Vagina (tissue), 2 donors: ENCODE results near the gene LTBP3. TPM values are rescaled to one million over a fixed set of nuclear protein-coding genes. Genes with fewer than 3 reads are reported as not detected.

Experiments
- DNase-seq, 2 donors: peaks; one replicate each; pipeline ENCODE4 v3.0.0-alpha.2; 2017; ENCODE audit errors: extremely low spot score in 2 of 2
- H3K27ac ChIP-seq: fragments of 200-600 bp; sonication (generic); one replicate; pipeline ENCODE4 v1.5.1; 2019
- H3K27me3 ChIP-seq: fragments of 200-600 bp; sonication (generic); one replicate; pipeline ENCODE4 v1.5.1; 2019
- H3K36me3 ChIP-seq, 2 donors: fragments of 200-600 bp; sonication (generic); one replicate each; pipeline ENCODE4 v1.5.1; 2017 to 2019
- H3K4me1 ChIP-seq: fragments of 200-600 bp; sonication (generic); one replicate; pipeline ENCODE4 v1.5.1; 2019
- H3K4me3 ChIP-seq, 2 donors: fragments of 200-600 bp; sonication (generic); 1 replicate in 1 of 2; 2 replicates in 1 of 2; pipeline ENCODE4 v1.5.1; 2016 to 2019
- H3K9me3 ChIP-seq: fragments of 200-600 bp; sonication (generic); one replicate; pipeline ENCODE4 v1.5.1; 2019
- POLR2A ChIP-seq, 2 donors: fragments of 450-650 bp; IDR thresholded peaks; one replicate each; pipeline ENCODE4 v1.6.1; 2017; ENCODE audit warnings: antibody characterized with exemption in 2 of 2, mild to moderate bottlenecking in 2 of 2, moderate library complexity in 2 of 2
- POLR2AphosphoS5 ChIP-seq, 2 donors: sonication (generic); formaldehyde crosslinking; IDR thresholded peaks; one replicate each; pipeline ENCODE4 v1.9.0; 2017; ENCODE audit warnings: antibody characterized with exemption in 2 of 2, mild to moderate bottlenecking in 2 of 2, low read depth in 1 of 2; ENCODE audit not compliant: insufficient read depth in 1 of 2
- intact Hi-C: fragments of 100-400 bp; cut with DNase I; formaldehyde crosslinking; loops from one replicate; pipeline ENCODE4 v1.15.1; 2023
- total RNA-seq: library from RNA; depleted of rRNA; stranded (reverse); fragments of >200 nt; gene quantifications from one replicate; pipeline ENCODE4 v1.2.3, GENCODE V29; 2016
- TF ChIP-seq, protein P1 (sequence below), 3 experiments: fragments of 450-650 bp in 2 of 3; fragments of 200-600 bp in 1 of 3; sonication (generic) in 1 of 3; IDR thresholded peaks; one replicate each; pipeline ENCODE4 v1.5.1; 2017 to 2019; ENCODE audit warnings: antibody characterized with exemption in 3 of 3, mild to moderate bottlenecking in 2 of 3, moderate library complexity in 2 of 3

Gene LTBP3
- total RNA-seq, 1 donor from 2014 or later: 246 TPM

DNA sequence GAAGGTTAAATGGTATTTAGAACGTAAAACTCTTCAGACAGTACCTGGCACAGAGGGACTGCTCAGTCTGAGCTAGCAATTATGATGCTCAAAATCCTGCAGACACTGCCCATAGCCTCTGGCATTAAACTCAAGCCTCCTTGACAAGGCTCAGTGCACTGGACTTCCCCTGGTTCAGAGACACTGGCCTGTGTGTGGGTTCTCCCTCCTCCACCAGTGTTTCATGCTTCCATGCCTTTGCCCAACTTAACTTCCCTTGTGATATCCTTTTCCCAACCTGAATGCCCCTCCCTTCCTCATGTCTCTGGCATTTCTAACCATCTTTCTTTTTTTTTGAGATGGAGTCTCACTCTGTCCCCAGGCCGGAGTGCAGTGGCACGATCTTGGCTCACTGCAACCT lies 9.1 kb downstream of the LTBP3 start:
- Histone ChIP-seq H3K9me3 (no peaks in the 10 kb centered on the region), H3K4me3 (no peak overlapping the region), H3K27ac (no peak overlapping the region), H3K4me1 (peaks cover 25% of the 10 kb centered on the region), H3K36me3 (peaks cover 0 to 49% of the 10 kb centered on the region in 2 donors), H3K27me3 (no peaks in the 10 kb centered on the region)
- intact Hi-C loops: no loop called here
- DNase-seq: no peak
- TF ChIP-seq POLR2A (IDR thresholded peaks at IDR 0.05): no peak
- TF ChIP-seq, protein P1, sequence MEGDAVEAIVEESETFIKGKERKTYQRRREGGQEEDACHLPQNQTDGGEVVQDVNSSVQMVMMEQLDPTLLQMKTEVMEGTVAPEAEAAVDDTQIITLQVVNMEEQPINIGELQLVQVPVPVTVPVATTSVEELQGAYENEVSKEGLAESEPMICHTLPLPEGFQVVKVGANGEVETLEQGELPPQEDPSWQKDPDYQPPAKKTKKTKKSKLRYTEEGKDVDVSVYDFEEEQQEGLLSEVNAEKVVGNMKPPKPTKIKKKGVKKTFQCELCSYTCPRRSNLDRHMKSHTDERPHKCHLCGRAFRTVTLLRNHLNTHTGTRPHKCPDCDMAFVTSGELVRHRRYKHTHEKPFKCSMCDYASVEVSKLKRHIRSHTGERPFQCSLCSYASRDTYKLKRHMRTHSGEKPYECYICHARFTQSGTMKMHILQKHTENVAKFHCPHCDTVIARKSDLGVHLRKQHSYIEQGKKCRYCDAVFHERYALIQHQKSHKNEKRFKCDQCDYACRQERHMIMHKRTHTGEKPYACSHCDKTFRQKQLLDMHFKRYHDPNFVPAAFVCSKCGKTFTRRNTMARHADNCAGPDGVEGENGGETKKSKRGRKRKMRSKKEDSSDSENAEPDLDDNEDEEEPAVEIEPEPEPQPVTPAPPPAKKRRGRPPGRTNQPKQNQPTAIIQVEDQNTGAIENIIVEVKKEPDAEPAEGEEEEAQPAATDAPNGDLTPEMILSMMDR (IDR thresholded peaks at IDR 0.05): no peak
- no peak for TF ChIP-seq POLR2AphosphoS5 (IDR thresholded peaks at IDR 0.05; ENCODE audit: insufficient read depth in 1 of 2, low read depth in 1 of 2)

DNA sequence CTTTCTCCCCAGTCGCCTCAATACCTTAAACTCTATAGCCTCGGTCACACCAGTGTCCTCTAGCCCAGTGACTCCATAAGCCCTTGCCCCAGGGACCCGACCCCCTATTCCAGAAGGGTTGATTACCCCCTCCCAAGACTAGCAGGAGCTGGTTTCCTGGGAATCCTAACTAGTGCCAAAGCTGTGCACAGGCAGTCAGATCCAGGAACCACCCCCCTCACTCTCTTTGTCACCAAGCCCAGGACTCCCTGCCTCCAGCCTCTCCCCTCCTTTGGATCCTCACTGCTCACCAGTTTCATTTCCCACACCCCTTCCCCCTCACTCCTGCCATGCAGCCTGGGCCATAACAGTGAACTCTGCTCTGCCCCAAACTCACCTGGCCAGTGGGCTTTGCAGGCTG lies 9.8 kb downstream of the LTBP3 start:
- TF ChIP-seq, protein P1 (IDR thresholded peaks at IDR 0.05): no peak
- no peak for TF ChIP-seq POLR2AphosphoS5 (IDR thresholded peaks at IDR 0.05; ENCODE audit: insufficient read depth in 1 of 2, low read depth in 1 of 2)
- no peak for TF ChIP-seq POLR2A (IDR thresholded peaks at IDR 0.05)
- no peak overlapping the region for H3K4me3 ChIP-seq
- H3K9me3 ChIP-seq: no peaks in the 10 kb centered on the region
- peaks cover 18% of the 10 kb centered on the region for H3K4me1 ChIP-seq
- intact Hi-C loops: no loop called here
- no peak overlapping the region for H3K27ac ChIP-seq
- no peak for DNase-seq
- peaks cover 0 to 45% of the 10 kb centered on the region in 2 donors for H3K36me3 ChIP-seq
- H3K27me3 ChIP-seq: no peaks in the 10 kb centered on the region

DNA sequence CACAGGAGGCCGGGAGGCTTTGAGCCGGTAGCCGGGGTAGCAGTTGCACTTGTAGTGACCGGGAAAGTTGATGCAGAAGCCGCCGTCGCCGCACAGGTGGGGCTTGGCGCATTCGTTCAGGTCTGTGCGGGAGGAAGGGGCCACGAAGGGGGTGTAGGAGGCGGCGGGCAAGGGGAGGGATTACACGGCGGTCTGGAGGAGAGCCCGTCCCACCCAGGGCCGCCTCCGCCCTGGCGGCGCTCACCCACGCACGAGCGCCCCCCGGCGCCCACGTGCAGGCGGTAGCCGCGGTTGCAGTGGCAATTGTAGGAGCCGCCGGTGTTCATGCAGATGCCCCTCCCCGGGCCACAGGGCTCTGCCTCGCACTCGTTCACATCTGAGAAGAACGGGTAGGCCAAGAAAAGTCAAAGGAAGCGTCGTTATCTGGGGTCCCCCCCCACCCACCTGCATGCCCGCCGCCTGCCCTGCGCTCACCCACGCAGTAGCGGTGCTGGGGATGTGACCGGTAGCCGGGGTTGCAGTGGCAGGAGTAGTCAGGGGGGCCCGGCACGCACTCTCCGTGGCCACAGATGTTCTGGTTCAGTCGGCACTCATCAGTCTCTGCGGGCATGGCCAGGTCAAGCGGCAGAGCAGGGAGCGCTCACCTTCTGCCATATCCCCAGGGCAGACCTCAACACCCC lies 10.6 kb downstream of the LTBP3 start:
- DNase-seq: no peak

DNA sequence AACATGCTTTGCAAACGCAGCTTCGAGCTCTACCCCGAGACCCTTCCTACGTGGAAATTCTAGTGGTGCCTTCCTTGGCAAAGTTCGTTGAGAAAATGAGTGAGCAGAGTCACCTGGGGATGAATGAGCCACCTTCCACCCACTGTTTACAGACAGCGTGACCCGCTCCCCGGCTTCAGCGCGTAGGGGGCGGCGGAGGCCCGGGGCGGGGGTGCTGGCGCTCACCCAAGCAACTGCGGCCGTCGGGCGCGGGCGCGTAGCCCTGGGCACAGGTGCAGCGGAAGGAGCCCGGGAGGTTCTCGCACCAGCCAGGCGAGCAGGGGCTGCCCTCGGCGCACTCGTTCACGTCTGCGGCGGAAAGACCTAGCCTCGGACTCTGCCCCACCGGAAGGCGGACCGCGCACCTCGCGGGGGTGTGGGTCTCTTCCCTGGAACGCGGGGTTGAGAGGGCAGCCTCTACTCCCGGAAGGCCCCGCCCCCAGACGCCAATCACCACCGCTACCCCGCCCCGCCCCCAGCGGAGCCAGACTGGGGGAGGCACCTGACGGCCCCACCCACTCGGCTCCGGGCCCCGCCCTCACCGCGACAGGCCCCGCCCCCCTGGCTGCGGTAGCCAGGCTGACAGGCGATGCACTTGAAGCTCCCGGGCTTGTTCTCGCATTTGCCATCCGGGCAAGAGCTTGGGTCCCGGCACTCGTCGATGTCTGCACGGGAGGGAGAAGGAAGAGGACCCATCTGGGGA lies 11.8 kb downstream of the LTBP3 start:
- TF ChIP-seq POLR2A (IDR thresholded peaks at IDR 0.05) (no peak), POLR2AphosphoS5 (IDR thresholded peaks at IDR 0.05; ENCODE audit: insufficient read depth in 1 of 2, low read depth in 1 of 2) (peak in 1 of 2 donors; percentile 31)
- Histone ChIP-seq H3K4me1 (peaks cover 18% of the 10 kb centered on the region), H3K4me3 (peak overlapping the region; percentile 19 to 31), H3K9me3 (no peaks in the 10 kb centered on the region), H3K27ac (peak overlapping the region; percentile 40), H3K27me3 (no peaks in the 10 kb centered on the region), H3K36me3 (peaks cover 0 to 30% of the 10 kb centered on the region in 2 donors)
- no peak for DNase-seq
- intact Hi-C loops: no loop called here

More for the DNA sequence above, 10.6 kb downstream of the LTBP3 start:
- Histone ChIP-seq H3K4me3 (no peak overlapping the region), H3K27me3 (no peaks in the 10 kb centered on the region), H3K36me3 (peaks cover 0 to 37% of the 10 kb centered on the region in 2 donors), H3K27ac (no peak overlapping the region), H3K9me3 (no peaks in the 10 kb centered on the region), H3K4me1 (peaks cover 11% of the 10 kb centered on the region)
- intact Hi-C loops: no loop called here
- TF ChIP-seq POLR2A (IDR thresholded peaks at IDR 0.05): no peak
- TF ChIP-seq, protein P1 (IDR thresholded peaks at IDR 0.05): no peak
- TF ChIP-seq POLR2AphosphoS5 (IDR thresholded peaks at IDR 0.05; ENCODE audit: insufficient read depth in 1 of 2, low read depth in 1 of 2): no peak

DNA sequence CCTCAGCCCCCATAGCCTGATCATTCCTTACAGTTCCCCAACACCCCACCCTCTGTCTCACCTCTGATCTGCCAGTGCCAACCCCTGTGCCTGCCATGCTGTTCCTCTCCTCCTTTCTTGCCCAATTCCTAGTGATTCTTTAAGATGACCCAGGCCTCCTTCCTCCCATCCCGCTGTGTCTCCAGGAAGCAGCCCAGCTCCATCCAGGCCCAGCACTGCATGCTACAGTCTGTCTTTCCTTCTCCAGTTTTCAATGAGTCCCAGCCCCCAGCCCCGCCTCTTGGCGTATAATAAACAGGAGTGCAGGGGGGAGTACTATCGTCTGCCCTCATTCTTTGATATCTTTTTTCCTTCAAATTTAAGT lies 12.3 kb downstream of the LTBP3 start:
- Histone ChIP-seq H3K4me1 (peaks cover 24% of the 10 kb centered on the region), H3K4me3 (no peak overlapping the region), H3K9me3 (no peaks in the 10 kb centered on the region), H3K27ac (peak overlapping the region; percentile 40), H3K27me3 (no peaks in the 10 kb centered on the region), H3K36me3 (peaks cover 0 to 25% of the 10 kb centered on the region in 2 donors)
- DNase-seq: no peak
- intact Hi-C loops: no loop called here
- TF ChIP-seq, protein P1 (IDR thresholded peaks at IDR 0.05): no peak
- no peak for TF ChIP-seq POLR2AphosphoS5 (IDR thresholded peaks at IDR 0.05; ENCODE audit: insufficient read depth in 1 of 2, low read depth in 1 of 2)
- no peak for TF ChIP-seq POLR2A (IDR thresholded peaks at IDR 0.05)
